ENCODE data around the gene PLEKHH2. TPM values are rescaled to one million over a fixed set of nuclear protein-coding genes. Genes with fewer than 3 reads are reported as not detected.

Gene PLEKHH2
- total RNA-seq, 1 experiment from 2014 or later = 3.1 TPM

GRCh38 chr2:43605851-43606250 is 31.2 kb upstream of the PLEKHH2 start:
- H3T11ph ChIP-seq (ENCODE audit: low read length) = no peak overlapping the region
- no peak overlapping the region for H2AK5ac ChIP-seq (ENCODE audit: insufficient read length, low read length)
- no CpG with 5 or more reads among the region's 5 CpGs for WGBS (ENCODE audit: extremely low coverage, insufficient read length, low lambda C conversion rate)
- no peak overlapping the region for H3K18ac ChIP-seq (ENCODE audit: insufficient read length, low read depth, low read length)
- no peak overlapping the region for H3K56ac ChIP-seq (ENCODE audit: insufficient read length, low read depth, low read length)
- no peaks in the 10 kb centered on the region for H3K23me2 ChIP-seq (ENCODE audit: insufficient read length, low read depth, low read length, poor library complexity, severe bottlenecking)
- no peak overlapping the region for H2BK20ac ChIP-seq (ENCODE audit: low read depth, low read length, poor library complexity, severe bottlenecking)
- no peaks in the 10 kb centered on the region for H3K36me3 Mint-ChIP-seq (ENCODE audit: insufficient read depth in 1 of 3, low read depth in 3 of 3)
- no peaks in the 10 kb centered on the region for H4K20me1 ChIP-seq (ENCODE audit: control insufficient read depth, insufficient read depth, insufficient read length)
- H3K27ac ChIP-seq (ENCODE audit: insufficient read length, low read depth, low read length) = no peak overlapping the region
- no peak overlapping the region for H2BK12ac ChIP-seq (ENCODE audit: insufficient read length, low read depth, low read length)
- no peak overlapping the region for H3K27ac Mint-ChIP-seq
- no peak overlapping the region for H3K14ac ChIP-seq (ENCODE audit: insufficient read depth, low read length)
- no peak overlapping the region for H3K9ac ChIP-seq (ENCODE audit: extremely low read depth, insufficient read length, low read length)
- no peak overlapping the region for H3K4ac ChIP-seq (ENCODE audit: low read depth, low read length)
- H2AFZ ChIP-seq (ENCODE audit: low read length) = peak overlapping the region; percentile 52
- no peak overlapping the region for H4K5ac ChIP-seq (ENCODE audit: insufficient read length, low read depth, low read length)
- no peaks in the 10 kb centered on the region for H3K27me3 Mint-ChIP-seq (ENCODE audit: low read depth)
- TF ChIP-seq CTCF (conservative IDR thresholded peaks at IDR 0.05) = no peak
- no peaks in the 10 kb centered on the region for H3K79me1 ChIP-seq (ENCODE audit: insufficient read depth, low read depth, low read length, poor library complexity, severe bottlenecking)
- no peak overlapping the region for H2BK5ac ChIP-seq (ENCODE audit: insufficient read length, low read length)
- H4K8ac ChIP-seq (replicated peaks; ENCODE audit: insufficient read length, low read depth, low read length) = no peak overlapping the region
- no peak overlapping the region for H3K4me3 Mint-ChIP-seq
- H3K9me3 ChIP-seq (ENCODE audit: control insufficient read depth, low read depth, low read length) = no peaks in the 10 kb centered on the region
- H3K79me2 ChIP-seq (ENCODE audit: insufficient read depth, low read length) = no peaks in the 10 kb centered on the region
- no peak for DNase-seq
- no peak overlapping the region for H2BK120ac ChIP-seq (ENCODE audit: low read depth, low read length, poor library complexity, severe bottlenecking)
- H3K27me3 ChIP-seq (ENCODE audit: insufficient read depth, low read length) = no peaks in the 10 kb centered on the region
- no peaks in the 10 kb centered on the region for H3K4me1 ChIP-seq (ENCODE audit: insufficient read depth, low read length)
- no peak overlapping the region for H3K4me2 ChIP-seq (ENCODE audit: insufficient read depth, insufficient read length, low read length)
- H3K9me3 Mint-ChIP-seq = no peaks in the 10 kb centered on the region
- no peak overlapping the region for H3K23ac ChIP-seq (ENCODE audit: insufficient read length, low read depth, low read length)
- no peak overlapping the region for H2BK15ac ChIP-seq (ENCODE audit: low read depth, low read length)
- H4K91ac ChIP-seq (ENCODE audit: insufficient read length, low read depth, low read length) = no peak overlapping the region
- H3K4me1 Mint-ChIP-seq = peaks cover 10 to 21% of the 10 kb centered on the region in 2 experiments

Data from H9 (cell line).